IMR-90 (cell line): ENCODE measurements around the gene PDIA2. TPM values are rescaled to one million over a fixed set of nuclear protein-coding genes. Genes with fewer than 3 reads are reported as not detected.

Experiments used
- ATAC-seq: fragments of 200-7000 bp; cut with Tn5 transposase; 2 replicates; pipeline ENCODE4 v1.9.1; 2020; ENCODE audit warnings: low read depth, mild to moderate bottlenecking, moderate library complexity
- BruUV-seq: library from RNA; stranded (reverse); fragments of 400-500 nt; replicated peaks from 2 replicates; lab custom pipeline; 2021; lab: Mats Ljungman, UMichigan
- CTCF ChIA-PET: fragments of 300-600 bp; formaldehyde crosslinking; extraction: SDS; loops from one replicate; lab custom pipeline; 2021; ENCODE audit warnings: antibody characterized with exemption; lab: Yijun Ruan, JAX
- POLR2A ChIA-PET: fragments of 300-600 bp; sonication (Branson Sonifier 250); formaldehyde crosslinking; loops from one replicate; lab custom pipeline; 2022; ENCODE audit warnings: antibody characterized with exemption; ENCODE audit not compliant: unreplicated experiment; lab: Charles Lee
- DNase-seq: peaks from one replicate; pipeline ENCODE4 v3.0.0; 2013
- H2AFZ ChIP-seq: replicated peaks from 2 replicates; pipeline ENCODE3; 2013; ENCODE audit warnings: low read length, mild to moderate bottlenecking; ENCODE audit not compliant: poor library complexity
- H2AK5ac ChIP-seq: 2 replicates; pipeline ENCODE4 v1.6.1; 2013; ENCODE audit warnings: low read depth, low read length, inconsistent platforms
- H2AK9ac ChIP-seq: replicated peaks from 2 replicates; pipeline ENCODE3; 2013; ENCODE audit warnings: mild to moderate bottlenecking, low read depth, low read length, moderate library complexity; ENCODE audit not compliant: poor library complexity
- H2BK120ac ChIP-seq: 2 replicates; pipeline ENCODE4 v1.6.1; 2013; ENCODE audit warnings: low read depth, low read length, inconsistent platforms
- H2BK15ac ChIP-seq: 3 replicates; pipeline ENCODE4 v1.6.1; 2013; ENCODE audit warnings: low read depth, low read length, inconsistent platforms
- H2BK20ac ChIP-seq: 2 replicates; pipeline ENCODE4 v1.6.1; 2013; ENCODE audit warnings: low read depth, mild to moderate bottlenecking, inconsistent platforms, low read length, moderate library complexity
- H2BK5ac ChIP-seq: 2 replicates; pipeline ENCODE4 v1.6.1; 2013; ENCODE audit warnings: mild to moderate bottlenecking, low read depth, low read length, inconsistent platforms; ENCODE audit not compliant: poor library complexity, severe bottlenecking
- H3K14ac ChIP-seq: replicated peaks from 2 replicates; pipeline ENCODE4 v1.6.1; 2013; ENCODE audit warnings: low read depth, low read length, inconsistent platforms
- H3K18ac ChIP-seq: 2 replicates; pipeline ENCODE4 v1.6.1; 2013; ENCODE audit warnings: low read depth, low read length, control low read depth
- H3K23ac ChIP-seq: 2 replicates; pipeline ENCODE4 v1.6.1; 2013; ENCODE audit warnings: low read depth, low read length, inconsistent platforms
- H3K27ac ChIP-seq: 2 replicates; pipeline ENCODE4 v1.5.1; 2013; ENCODE audit warnings: mild to moderate bottlenecking, control low read depth, low read length; ENCODE audit not compliant: insufficient read depth
- H3K27me3 ChIP-seq: 2 replicates; pipeline ENCODE4 v1.6.1; 2013; ENCODE audit warnings: low read length; ENCODE audit not compliant: control insufficient read depth, insufficient read depth
- H3K36me3 ChIP-seq: 2 replicates; pipeline ENCODE4 v1.6.1; 2013; ENCODE audit warnings: low read length, mixed read lengths; ENCODE audit not compliant: control insufficient read depth, insufficient read depth
- H3K4ac ChIP-seq: 2 replicates; pipeline ENCODE4 v1.6.1; 2013; ENCODE audit warnings: low read depth, low read length, inconsistent platforms
- H3K4me1 ChIP-seq: 2 replicates; pipeline ENCODE4 v1.6.1; 2013; ENCODE audit warnings: low read length, mixed read lengths; ENCODE audit not compliant: control insufficient read depth, insufficient read depth
- H3K4me2 ChIP-seq: 2 replicates; pipeline ENCODE4 v1.6.1; 2013; ENCODE audit warnings: low read depth, mild to moderate bottlenecking, control low read depth, low read length, moderate library complexity
- H3K4me3 ChIP-seq: 2 replicates; pipeline ENCODE4 v1.5.1; 2013; ENCODE audit warnings: low read depth, mild to moderate bottlenecking, control low read depth, low read length, moderate library complexity; ENCODE audit not compliant: insufficient read depth
- H3K56ac ChIP-seq: 2 replicates; pipeline ENCODE4 v1.6.1; 2013; ENCODE audit warnings: low read length, inconsistent platforms; ENCODE audit not compliant: insufficient read depth; ENCODE audit errors: extremely low read depth
- H3K79me1 ChIP-seq, 2 experiments: 2 replicates each; pipeline ENCODE4 v1.6.1; 2013; ENCODE audit warnings: low read length in 2 of 2, inconsistent platforms in 1 of 2, low read depth in 1 of 2
- H3K9ac ChIP-seq: 2 replicates; pipeline ENCODE4 v1.6.1; 2013; ENCODE audit warnings: low read depth, low read length, control low read depth
- H3K9me1 ChIP-seq: 2 replicates; pipeline ENCODE4 v1.6.1; 2013; ENCODE audit warnings: low read length, inconsistent platforms; ENCODE audit not compliant: insufficient read depth
- H3K9me3 ChIP-seq: 2 replicates; pipeline ENCODE4 v1.6.1; 2013; ENCODE audit warnings: low read length; ENCODE audit not compliant: control insufficient read depth, insufficient read depth
- H4K20me1 ChIP-seq: 2 replicates; pipeline ENCODE4 v1.6.1; 2013; ENCODE audit warnings: low read length, inconsistent platforms; ENCODE audit not compliant: insufficient read depth
- H4K5ac ChIP-seq: 2 replicates; pipeline ENCODE4 v1.6.1; 2013; ENCODE audit warnings: mild to moderate bottlenecking, low read depth, low read length, control low read depth
- H4K8ac ChIP-seq, 2 experiments: 2 replicates each; pipeline ENCODE4 v1.6.1; 2013; ENCODE audit warnings: low read depth in 2 of 2, low read length in 2 of 2, control low read depth in 1 of 2, inconsistent platforms in 1 of 2
- H4K91ac ChIP-seq: 2 replicates; pipeline ENCODE4 v1.6.1; 2013; ENCODE audit warnings: low read depth, low read length, inconsistent platforms; ENCODE audit not compliant: insufficient read depth
- CEBPB ChIP-seq: IDR thresholded peaks from 2 replicates; pipeline ENCODE4 v1.6.1; 2012; ENCODE audit warnings: low read depth, low read length, improper control_type of control experiment
- WGBS, 2 experiments: methylation state at CpG; one replicate each; pipeline versions ENCODE4 v1.1.5 to v1.1.7; 2013; ENCODE audit warnings: missing lambda C conversion rate in 2 of 2; ENCODE audit not compliant: insufficient read length in 1 of 2; ENCODE audit errors: extremely low coverage in 2 of 2; 5-methylcytosine and 5-hydroxymethylcytosine counted together
- dilution Hi-C: fragments of 300-500 bp; cut with HindIII; formaldehyde crosslinking; loops from one replicate; pipeline ENCODE4 v1.14.3; 2018; ENCODE audit warnings: low sequenced_read_pairs; ENCODE audit not compliant: unreplicated experiment
- in situ Hi-C: fragments of 300-500 bp; cut with MboI; formaldehyde crosslinking; loops from 3 replicates; pipeline ENCODE4 v1.14.3; 2019; ENCODE audit warnings: low sequenced_read_pairs, inconsistent platforms, mixed read lengths
- intact Hi-C: fragments of 100-400 bp; cut with micrococcal nuclease; formaldehyde crosslinking; loops from 2 replicates; pipeline ENCODE4 v1.10.0; 2022
- polyA plus RNA-seq, 3 experiments: library from polyadenylated mRNA; depleted of rRNA; stranded (reverse); fragments of >200 nt; gene quantifications; 2 replicates each; pipeline ENCODE4 v1.2.3, GENCODE V29; 2012; ENCODE audit warnings: low replicate concordance in 1 of 3
- total RNA-seq: library from RNA; depleted of rRNA; stranded (reverse); fragments of >200 nt; gene quantifications from 2 replicates; pipeline ENCODE4 v1.2.3, GENCODE V29; 2012

The PDIA2 gene
- total and polyA plus RNA-seq, 2 of the 4 experiments (the other 2 are of a cell fraction): 0.17 TPM; not detected in 1

DNA sequence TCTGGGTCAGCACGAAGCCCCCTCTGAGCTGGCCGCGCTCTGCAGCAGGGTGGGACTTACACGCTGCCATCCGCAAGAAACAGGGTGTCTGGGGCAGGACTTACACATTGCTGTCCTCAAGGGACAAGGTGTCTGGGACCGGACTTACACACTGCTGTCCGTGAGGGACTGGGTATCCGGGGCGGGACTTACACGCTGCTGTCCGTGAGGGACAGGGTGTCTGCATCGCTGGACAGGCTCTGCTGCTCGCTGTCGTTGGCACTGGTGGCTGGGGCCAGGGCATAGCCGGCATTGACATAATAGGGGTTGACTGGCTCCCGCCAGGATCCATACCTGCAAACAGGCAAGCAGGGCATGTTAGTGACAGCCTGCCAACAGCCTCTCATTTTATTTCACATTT lies 31.4 kb downstream of the PDIA2 start:
- ChIA-PET POLR2A (no interaction called here), CTCF (no interaction called here)
- H4K5ac ChIP-seq: no peak overlapping the region
- TF ChIP-seq CEBPB: no peak
- no peak overlapping the region for H4K8ac ChIP-seq
- peaks cover 33% of the 10 kb centered on the region for H4K20me1 ChIP-seq
- H3K27me3 ChIP-seq: no peaks in the 10 kb centered on the region
- H3K56ac ChIP-seq: no peak overlapping the region
- no peak overlapping the region for H2BK5ac ChIP-seq
- no peak overlapping the region for H3K18ac ChIP-seq
- H3K4me3 ChIP-seq: no peak overlapping the region
- no peak overlapping the region for H2BK15ac ChIP-seq
- BruUV-seq: no TSS peak
- intact Hi-C loops: no loop called here
- no peak overlapping the region for H2BK120ac ChIP-seq
- no peak overlapping the region for H3K9ac ChIP-seq
- H4K91ac ChIP-seq: no peak overlapping the region
- peaks cover 29 to 51% of the 10 kb centered on the region in 2 experiments for H3K79me1 ChIP-seq
- H2AK5ac ChIP-seq: no peak overlapping the region
- H3K27ac ChIP-seq: no peak overlapping the region
- H3K9me1 ChIP-seq: no peaks in the 10 kb centered on the region; the same call in 1 of the 2 replicates
- H3K4me1 ChIP-seq: no peaks in the 10 kb centered on the region
- no peak overlapping the region for H2AK9ac ChIP-seq
- no peak for DNase-seq
- H3K23ac ChIP-seq: no peak overlapping the region
- no peak for ATAC-seq
- 93% methylated on average over 12 of the region's 16 CpGs; no CpG with 5 or more reads in 1 of the 2 experiments for WGBS, 2 experiments
- H3K4me2 ChIP-seq: no peak overlapping the region
- no peaks in the 10 kb centered on the region for H3K9me3 ChIP-seq
- H3K36me3 ChIP-seq: peaks cover 41% of the 10 kb centered on the region
- no peak overlapping the region for H3K14ac ChIP-seq
- H2BK20ac ChIP-seq: no peak overlapping the region
- H3K4ac ChIP-seq: no peak overlapping the region
- H2AFZ ChIP-seq: no peak overlapping the region
- in situ Hi-C loops: no loop called here
- dilution Hi-C loops: no loop called here
